Subcutaneous adipose tissue (tissue), 4 donors: ENCODE measurements around the gene DLG2. TPM values are rescaled to one million over a fixed set of nuclear protein-coding genes. Genes with fewer than 3 reads are reported as not detected.

ENCODE experiments used
- CTCF ChIP-seq: fragments of 450-650 bp; IDR thresholded peaks from one replicate; pipeline ENCODE4 v1.5.1; 2016; ENCODE audit warnings: low read depth, mild to moderate bottlenecking, control low read depth, antibody characterized with exemption, moderate library complexity
- total RNA-seq, 4 donors: library from RNA; depleted of rRNA; stranded (reverse); fragments of >200 nt; gene quantifications; one replicate each; pipeline ENCODE4 v1.1.0, GENCODE V29; 2016

Gene DLG2
- total RNA-seq, 4 donors from 2014 or later, result 3.6 to 7.0 (median 6.1) TPM

GRCh38 chr11:83613767-83614121 is 2013.4 kb downstream of the DLG2 start:
- TF ChIP-seq CTCF, result no peak

- no peak for TF ChIP-seq CTCF
Measured at GRCh38 chr11:83612891-83613766, 2014.0 kb downstream of the DLG2 start.

DNA sequence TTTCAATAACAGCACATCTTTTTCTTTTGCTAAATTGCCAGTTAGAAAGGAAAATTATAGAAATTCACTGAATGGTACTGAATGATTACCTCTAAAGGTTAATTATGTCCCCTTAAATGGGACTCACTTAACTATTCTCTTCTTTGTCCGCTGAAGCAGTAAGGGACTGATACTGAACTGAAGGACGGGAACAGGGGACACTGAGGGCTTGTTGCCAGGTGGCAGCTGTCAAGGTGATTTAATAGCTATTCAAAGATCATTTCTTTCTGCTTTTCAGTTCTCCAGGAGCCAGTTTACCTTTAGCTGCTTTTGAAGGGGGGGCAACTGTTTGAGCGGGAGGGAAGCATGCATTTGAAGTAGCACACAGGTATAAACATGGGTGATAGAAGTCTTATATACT is 2015.5 kb downstream of the DLG2 start:
- TF ChIP-seq CTCF, result no peak

DNA sequence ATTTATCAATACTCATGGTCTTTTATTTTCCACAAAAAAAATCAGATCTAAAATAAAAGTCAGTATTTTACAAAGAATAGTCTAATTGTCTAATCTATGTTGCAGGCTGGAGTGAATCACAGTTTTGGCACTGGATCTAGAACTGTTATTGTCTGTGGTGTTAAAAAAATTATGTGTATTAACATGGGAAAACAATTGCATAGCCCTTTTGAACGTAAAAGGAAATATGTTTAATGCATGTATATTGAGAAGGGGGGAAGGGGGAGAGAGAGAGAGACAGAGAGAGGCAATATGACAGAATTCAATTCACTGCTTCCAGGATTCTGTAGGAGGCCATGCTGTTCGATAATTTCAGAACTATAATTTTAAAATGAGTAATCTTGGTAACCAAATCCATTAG is 2016.1 kb downstream of the DLG2 start:
- no peak for TF ChIP-seq CTCF

DNA sequence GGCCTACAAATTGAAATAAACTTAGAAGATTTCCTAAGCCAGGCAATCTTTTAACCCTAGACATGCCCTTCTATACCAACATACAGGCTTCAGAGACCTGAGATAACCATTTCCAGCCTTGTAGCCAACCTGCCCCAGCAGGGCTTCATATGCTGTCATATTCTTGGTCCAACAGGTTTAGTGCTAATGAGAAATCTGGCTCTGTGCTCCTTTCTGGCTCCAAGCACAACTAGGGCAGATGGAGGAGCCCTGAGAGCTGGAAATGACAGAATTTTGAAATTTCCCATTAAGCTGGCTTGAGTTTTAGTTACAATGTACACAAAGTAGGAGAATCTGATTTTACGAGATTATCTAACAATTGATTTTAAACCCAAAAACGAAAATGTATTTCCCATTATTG is 2018.0 kb downstream of the DLG2 start:
- no peak for TF ChIP-seq CTCF

GRCh38 chr11:83608571-83608970 is 2018.6 kb downstream of the DLG2 start:
- TF ChIP-seq CTCF, result no peak

DNA sequence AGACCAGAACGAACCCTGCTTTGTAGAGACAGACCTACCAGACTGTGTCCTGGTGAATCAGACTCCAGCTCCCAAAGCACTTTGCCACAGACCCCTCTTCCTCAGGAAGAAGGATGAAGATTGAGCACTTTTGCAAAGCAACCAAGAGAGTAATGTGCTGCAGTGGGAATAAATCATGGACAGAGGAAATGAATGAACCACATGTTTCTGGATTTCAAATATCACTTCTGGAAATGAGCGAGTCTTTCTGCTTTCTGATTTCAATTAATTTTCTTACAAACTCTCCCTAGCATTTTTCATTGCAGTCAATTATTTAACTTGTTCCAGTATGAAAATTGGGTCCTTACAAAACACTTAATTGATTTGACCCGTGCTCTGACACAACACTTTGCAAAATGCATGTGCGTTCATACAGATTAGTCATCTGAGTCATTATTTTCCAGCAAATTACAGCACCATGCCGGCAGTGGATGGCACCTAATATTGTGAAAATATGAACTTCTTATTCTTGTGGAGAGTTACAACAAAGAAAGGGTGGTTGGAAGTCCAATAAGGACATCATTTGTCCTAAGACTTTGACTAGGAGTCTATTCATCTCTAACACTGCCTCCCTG is 2025.1 kb downstream of the DLG2 start:
- no peak for TF ChIP-seq CTCF
